A549 treated with AZD2906 at 1 μM for 4 hours (cell line): ENCODE measurements around the gene PRR20C. TPM values are rescaled to one million over a fixed set of nuclear protein-coding genes. Genes with fewer than 3 reads are reported as not detected.

Experiments used
- total RNA-seq: library from RNA; stranded (reverse); fragments of 200-300 nt; extraction: Qiagen RNA extraction; gene quantifications from 5 replicates; pipeline ENCODE4 v1.2.3, GENCODE V29; 2022

Gene PRR20C
- not detected in 5 replicates for total RNA-seq

GRCh38 chr13:57153761-57154160, at the start of gene PRR20C:
Gene PRR20C (plus strand): TSS chr13:57154061. CDS start chr13:57154448, 387 bp downstream.

GRCh38 chr13:57140235-57140968, 13.5 kb upstream of the PRR20C start, which contains the start of gene PRR20A:
Gene PRR20A (plus strand): TSS chr13:57140918. CDS start chr13:57141305, 387 bp downstream.

GRCh38 chr13:57147188-57147587, 6.7 kb upstream of the PRR20C start, which contains the start of gene PRR20B:
Gene PRR20B (plus strand): TSS chr13:57147488. CDS start chr13:57147875, 387 bp downstream.

GRCh38 chr13:57160332-57160731, 6.5 kb downstream of the PRR20C start, which contains the start of gene PRR20D:
Gene PRR20D (plus strand): TSS chr13:57160632. CDS start chr13:57161019, 387 bp downstream.

GRCh38 chr13:57166897-57167296, 13.0 kb downstream of the PRR20C start, which contains the start of gene PRR20E:
Gene PRR20E (plus strand): TSS chr13:57167197. CDS start chr13:57167584, 387 bp downstream.

Other genes starting within 250 kb of the PRR20C start
- gene PRR20A, start 13.1 kb upstream of the PRR20C start, total RNA-seq, result not detected in 5 replicates
- gene PRR20B, start 6.6 kb upstream of the PRR20C start, total RNA-seq, result not detected in 5 replicates
- gene PRR20D, start 6.6 kb downstream of the PRR20C start, total RNA-seq, result not detected in 5 replicates
- gene PRR20E, start 13.1 kb downstream of the PRR20C start, total RNA-seq, result not detected in 5 replicates